HepG2 (cell line): ENCODE measurements around the gene HYOU1. TPM values are rescaled to one million over a fixed set of nuclear protein-coding genes. Genes with fewer than 3 reads are reported as not detected.

ENCODE experiments used
- ATAC-seq: fragments of 200-7000 bp; cut with Tn5 transposase; 3 replicates; pipeline ENCODE4 v1.9.1; 2020; ENCODE audit warnings: mild to moderate bottlenecking, moderate library complexity
- BruUV-seq: library from RNA; stranded (reverse); fragments of 400-500 nt; replicated peaks from 2 replicates; lab custom pipeline; 2021; lab: Mats Ljungman, UMichigan
- CTCF ChIA-PET: fragments of 300-600 bp; formaldehyde crosslinking; extraction: SDS; loops from one replicate; lab custom pipeline; 2021; ENCODE audit warnings: low total read pairs, inconsistent platforms, low intra/inter-chr PET ratio; lab: Yijun Ruan, JAX
- POLR2A ChIA-PET: fragments of 350-600 bp; sonication (Branson Sonifier 250); formaldehyde crosslinking; loops from one replicate; lab custom pipeline; 2020; ENCODE audit warnings: antibody characterized with exemption, inconsistent platforms; lab: Yijun Ruan, JAX
- DNase-seq: peaks from one replicate; pipeline ENCODE4 v3.0.0-alpha.2; 2015; ENCODE audit warnings: low spot score
- FAIRE-seq: peaks from 3 replicates; lab custom pipeline; 2011; peaks lifted over from hg19 to GRCh38; lab: Jason Lieb, UNC
- H2AFZ ChIP-seq: one replicate; pipeline ENCODE4 v1.6.1; 2011; ENCODE audit warnings: low read length, inconsistent platforms
- H3K27ac ChIP-seq: fragments of 300-600 bp; 3 replicates; pipeline ENCODE4 v1.8.0; 2011; ENCODE audit warnings: mixed run types, mild to moderate bottlenecking, mixed read lengths, low read length, inconsistent platforms; ENCODE audit not compliant: insufficient read depth; ENCODE audit errors: extremely low read length
- H3K27me3 ChIP-seq, 2 experiments: fragments of 200-600 bp in 1 of 2; 2 replicates in 1 of 2; 3 replicates in 1 of 2; pipeline versions ENCODE4 v1.6.0 to v1.8.0; 2011; ENCODE audit warnings: low read length in 2 of 2, mild to moderate bottlenecking in 2 of 2, moderate library complexity in 2 of 2, inconsistent platforms in 1 of 2; ENCODE audit not compliant: insufficient read depth in 2 of 2, control insufficient read depth in 1 of 2
- H3K36me3 ChIP-seq, 2 experiments: fragments of 200-600 bp in 1 of 2; replicated peaks in 1 of 2; 2 replicates in 1 of 2; 3 replicates in 1 of 2; pipeline versions ENCODE4 v1.5.1 to v1.8.0; 2011; ENCODE audit warnings: low read length in 2 of 2, inconsistent platforms in 1 of 2; ENCODE audit not compliant: insufficient read depth in 2 of 2, control insufficient read depth in 1 of 2
- H3K4me1 ChIP-seq: 2 replicates; pipeline ENCODE4 v1.5.1; 2012; ENCODE audit warnings: low read length, inconsistent platforms; ENCODE audit not compliant: insufficient read depth
- H3K4me2 ChIP-seq: 2 replicates; pipeline ENCODE4 v1.6.0; 2011; ENCODE audit warnings: low read depth, low read length, inconsistent platforms
- H3K4me3 ChIP-seq, 3 experiments: fragments of 200-600 bp in 1 of 3; sonication (generic), shearing (Covaris generic) in 1 of 3; replicated peaks in 1 of 3; 2 replicates each; pipeline ENCODE4 v1.5.1; 2011 to 2016; ENCODE audit warnings: low read length in 3 of 3, inconsistent platforms in 2 of 3, low read depth in 2 of 3, mild to moderate bottlenecking in 2 of 3, control low read depth in 1 of 3, mixed read lengths in 1 of 3; ENCODE audit not compliant: insufficient read depth in 1 of 3
- H3K79me2 ChIP-seq: one replicate; pipeline ENCODE4 v1.6.1; 2011; ENCODE audit warnings: low read length, inconsistent platforms; ENCODE audit not compliant: insufficient read depth
- H3K9ac ChIP-seq: 2 replicates; pipeline ENCODE4 v1.6.0; 2011; ENCODE audit warnings: mild to moderate bottlenecking, low read depth, low read length, inconsistent platforms; ENCODE audit not compliant: insufficient read depth
- H3K9me3 ChIP-seq: 2 replicates; pipeline ENCODE4 v1.5.1; 2012; ENCODE audit warnings: mild to moderate bottlenecking, low read length
- H4K20me1 ChIP-seq: 2 replicates; pipeline ENCODE4 v1.6.0; 2011; ENCODE audit warnings: inconsistent platforms, mild to moderate bottlenecking, low read length, moderate library complexity; ENCODE audit not compliant: insufficient read depth
- ARID3A ChIP-seq: IDR thresholded peaks from 2 replicates; pipeline ENCODE4 v1.6.1; 2012; ENCODE audit warnings: low read depth, low read length, improper control_type of control experiment
- ATF7 ChIP-seq, 2 experiments: fragments of 450-650 bp in 1 of 2; sonication (generic) in 1 of 2; formaldehyde crosslinking in 1 of 2; IDR thresholded peaks; 2 replicates each; pipeline versions ENCODE4 v1.4.0 to v1.6.1; 2016 to 2020; ENCODE audit warnings: antibody characterized with exemption in 1 of 2, mild to moderate bottlenecking in 1 of 2, missing genetic modification reagents in 1 of 2
- IRF2 ChIP-seq: IDR thresholded peaks from 2 replicates; pipeline ENCODE4 v1.6.1; 2018; ENCODE audit warnings: missing genetic modification reagents, missing compliant biosample characterization
- JARID2 ChIP-seq: sonication (generic); formaldehyde crosslinking; IDR thresholded peaks from 2 replicates; pipeline ENCODE4 v1.8.1; 2023; ENCODE audit warnings: missing genetic modification reagents, inconsistent platforms; ENCODE audit not compliant: insufficient replicate concordance
- PAX8 ChIP-seq: sonication (generic); formaldehyde crosslinking; IDR thresholded peaks from 2 replicates; pipeline ENCODE4 v1.8.0; 2022; ENCODE audit warnings: mild to moderate bottlenecking, missing genetic modification reagents, borderline replicate concordance
- PRDM4 ChIP-seq: sonication (generic); formaldehyde crosslinking; IDR thresholded peaks from 2 replicates; pipeline ENCODE4 v1.9.0; 2021; ENCODE audit warnings: missing genetic modification reagents, borderline replicate concordance
- TBL1XR1 ChIP-seq: fragments of 150-350 bp; IDR thresholded peaks from 2 replicates; pipeline ENCODE4 v1.6.1; 2014; ENCODE audit warnings: borderline replicate concordance, low read length; ENCODE audit not compliant: partially characterized antibody
- TRAFD1 ChIP-seq: sonication (generic); formaldehyde crosslinking; IDR thresholded peaks from 2 replicates; pipeline ENCODE4 v1.5.1; 2020; ENCODE audit warnings: missing genetic modification reagents, mild to moderate bottlenecking, borderline replicate concordance
- ZBTB34 ChIP-seq: sonication (generic); formaldehyde crosslinking; IDR thresholded peaks from 2 replicates; pipeline ENCODE4 v1.8.0; 2022; ENCODE audit warnings: mild to moderate bottlenecking, missing genetic modification reagents
- ZFYVE20 ChIP-seq: sonication (generic); formaldehyde crosslinking; IDR thresholded peaks from 2 replicates; pipeline ENCODE4 v1.8.0; 2023; ENCODE audit warnings: low read depth, mild to moderate bottlenecking, moderate library complexity, missing genetic modification reagents, borderline replicate concordance
- ZKSCAN8 ChIP-seq: IDR thresholded peaks from 2 replicates; pipeline ENCODE4 v1.6.1; 2016; ENCODE audit warnings: borderline replicate concordance, missing genetic modification reagents, missing compliant biosample characterization
- ZNF230 ChIP-seq: sonication (generic); formaldehyde crosslinking; IDR thresholded peaks from 2 replicates; pipeline ENCODE4 v1.4.0; 2020; ENCODE audit warnings: mild to moderate bottlenecking, missing genetic modification reagents
- ZNF232 ChIP-seq: sonication (generic); formaldehyde crosslinking; IDR thresholded peaks from 2 replicates; pipeline ENCODE4 v1.4.0; 2020; ENCODE audit warnings: missing genetic modification reagents, borderline replicate concordance
- ZNF383 ChIP-seq: sonication (generic); formaldehyde crosslinking; IDR thresholded peaks from 2 replicates; pipeline ENCODE4 v1.4.0; 2020; ENCODE audit warnings: missing genetic modification reagents, mild to moderate bottlenecking, borderline replicate concordance
- ZNF563 ChIP-seq: sonication (generic); formaldehyde crosslinking; IDR thresholded peaks from 2 replicates; pipeline ENCODE4 v1.8.0; 2022; ENCODE audit warnings: mild to moderate bottlenecking, moderate library complexity, missing genetic modification reagents
- WGBS: methylation state at CpG from one replicate; pipeline ENCODE4 v1.1.6; 2017; ENCODE audit warnings: low lambda C conversion rate; 5-methylcytosine and 5-hydroxymethylcytosine counted together
- in situ Hi-C: cut with HindIII; loops from 2 replicates; pipeline ENCODE4 v1.10.0; 2017; ENCODE audit warnings: low pct_unique_long_range_greater_than_20kb; ENCODE audit not compliant: extremely low pct_ligation_motif_present
- intact Hi-C: fragments of 100-400 bp; cut with micrococcal nuclease; formaldehyde crosslinking; loops from one replicate; pipeline ENCODE4 v1.10.0; 2022; ENCODE audit not compliant: unreplicated experiment
- polyA plus RNA-seq, 8 experiments: library from polyadenylated mRNA; depleted of rRNA in 3 of 8; stranded (reverse) in 7 of 8; unstranded in 1 of 8; fragments of >200 nt; fragmentation: Illumina TruSeq in 4 of 8; extraction: Trizol in 4 of 8; gene quantifications; 2 replicates each; pipeline versions ENCODE4 v1.2.1 to v1.2.3, GENCODE V29; 2011 to 2016; ENCODE audit warnings: low read depth in 4 of 8, missing spikeins in 1 of 8, mixed read lengths in 1 of 8; ENCODE audit not compliant: insufficient read depth in 1 of 8
- total RNA-seq, 5 experiments: library from RNA; depleted of rRNA; stranded (reverse); fragments of >200 nt; fragmentation: Illumina TruSeq; extraction: Trizol; gene quantifications; 2 replicates each; pipeline ENCODE4 v1.2.3, GENCODE V29; 2016; ENCODE audit warnings: low read depth in 1 of 5

HYOU1 gene
- total and polyA plus RNA-seq, 2 of the 13 experiments (the other 11 are each of a cell fraction or from before 2014, with no cell fraction given): 127 to 155 TPM

- TF ChIP-seq TRAFD1 (no peak), ZKSCAN8 (no peak), ZFYVE20 (no peak), ARID3A (no peak), ZNF232 (CRISPR knock-in tag) (no peak), ZBTB34 (CRISPR knock-in tag) (no peak), ZNF383 (CRISPR knock-in tag) (no peak), ATF7 (IDR thresholded peaks at IDR 0.05) (no peak), ATF7 (CRISPR knock-in tag; IDR thresholded peaks at IDR 0.05) (no peak), ZNF563 (CRISPR knock-in tag) (no peak), PRDM4 (CRISPR knock-in tag) (no peak), ZNF230 (no peak), JARID2 (CRISPR knock-in tag) (no peak), IRF2 (CRISPR knock-in tag) (no peak), TBL1XR1 (no peak), PAX8 (no peak)
- no TSS peak for BruUV-seq
- H3K9ac ChIP-seq: peak overlapping the region; percentile 22; the same call in 1 of the 2 replicates
- DNase-seq (no peak), ATAC-seq (no peak), FAIRE-seq (no peak)
- H3K27me3 ChIP-seq: no peaks in the 10 kb centered on the region; a peak in 1 of 5 replicates
- H4K20me1 ChIP-seq: no peaks in the 10 kb centered on the region
- WGBS: 45% methylated on average over 9 of the region's 9 CpGs
- peaks cover 33% of the 10 kb centered on the region for H3K79me2 ChIP-seq
- peak overlapping the region; percentile 47 for H3K4me2 ChIP-seq
- ChIA-PET CTCF (no interaction called here), POLR2A (interaction anchor here (0.9 to 1.7 kb wide), 6 partner anchors 17 to 287 kb away, joined by 3 to 6 read pairs (median 4); partner anchors contain the start of genes HMBS and HYOU1)
- no peak overlapping the region for H3K4me3 ChIP-seq
- intact Hi-C loops (loop anchor here (2.0 kb wide), 2 partner anchors 33 to 63 kb away; partner anchors contain the start of gene CENATAC), in situ Hi-C loops (no loop called here)
- peak overlapping the region; percentile 80 for H2AFZ ChIP-seq
- H3K4me1 ChIP-seq: peaks cover 53% of the 10 kb centered on the region
- H3K27ac ChIP-seq: peak overlapping the region; percentile 4
- H3K9me3 ChIP-seq: no peaks in the 10 kb centered on the region
- H3K36me3 ChIP-seq: peaks cover 0 to 1% of the 10 kb centered on the region in 2 experiments; a peak in 1 of 5 replicates
Observed at GRCh38 chr11:119031912-119032280, 25.1 kb downstream of the HYOU1 start.
